Measurements from ENCODE around the gene DMKN.
A peak's percentile ranks its signal among the peaks of the same experiment; 100 is the strongest.

Gene DMKN

GRCh38 chr19:35513628-35514281, at the start of gene DMKN:
Gene DMKN, minus strand, starts transcription at chr19:35513649. Its CDS starts 174 bp downstream, at chr19:35513475.
- no peak for DNase-seq

GRCh38 chr19:35562776-35563175, 49.3 kb upstream of the DMKN start:
- DNase-seq = no peak

GRCh38 chr19:35562336-35562735, 48.9 kb upstream of the DMKN start:
- no peak for DNase-seq

- no peak for DNase-seq
Observed at GRCh38 chr19:35561436-35561835, 48.0 kb upstream of the DMKN start.

- DNase-seq = no peak
Observed at GRCh38 chr19:35560677-35561076, 47.2 kb upstream of the DMKN start.

- DNase-seq = no peak
Observed at GRCh38 chr19:35560271-35560670, 46.8 kb upstream of the DMKN start.

- no peak for DNase-seq
Observed at GRCh38 chr19:35559781-35560180, 46.3 kb upstream of the DMKN start.

GRCh38 chr19:35559281-35559659, 45.8 kb upstream of the DMKN start:
- no peak for DNase-seq

GRCh38 chr19:35558400-35559280, 45.2 kb upstream of the DMKN start:
- DNase-seq = no peak

GRCh38 chr19:35557539-35558399, 44.3 kb upstream of the DMKN start:
- peak; percentile 56 for DNase-seq

- DNase-seq = no peak
Observed at GRCh38 chr19:35556846-35557538, 43.5 kb upstream of the DMKN start.

GRCh38 chr19:35556025-35556590, 42.7 kb upstream of the DMKN start:
- DNase-seq = no peak

- no peak for DNase-seq
Observed at GRCh38 chr19:35555301-35556005, 42.0 kb upstream of the DMKN start.

GRCh38 chr19:35554076-35554475, 40.6 kb upstream of the DMKN start:
- DNase-seq = no peak

GRCh38 chr19:35553385-35554000, 40.0 kb upstream of the DMKN start:
- no peak for DNase-seq

- no peak for DNase-seq
Observed at GRCh38 chr19:35552534-35553384, 39.3 kb upstream of the DMKN start.

- DNase-seq = no peak
Observed at GRCh38 chr19:35551091-35551810, 37.8 kb upstream of the DMKN start.

- no peak for DNase-seq
Observed at GRCh38 chr19:35549879-35550523, 36.6 kb upstream of the DMKN start.
